ENCODE data around the gene PROM2.

PROM2 gene

DNA sequence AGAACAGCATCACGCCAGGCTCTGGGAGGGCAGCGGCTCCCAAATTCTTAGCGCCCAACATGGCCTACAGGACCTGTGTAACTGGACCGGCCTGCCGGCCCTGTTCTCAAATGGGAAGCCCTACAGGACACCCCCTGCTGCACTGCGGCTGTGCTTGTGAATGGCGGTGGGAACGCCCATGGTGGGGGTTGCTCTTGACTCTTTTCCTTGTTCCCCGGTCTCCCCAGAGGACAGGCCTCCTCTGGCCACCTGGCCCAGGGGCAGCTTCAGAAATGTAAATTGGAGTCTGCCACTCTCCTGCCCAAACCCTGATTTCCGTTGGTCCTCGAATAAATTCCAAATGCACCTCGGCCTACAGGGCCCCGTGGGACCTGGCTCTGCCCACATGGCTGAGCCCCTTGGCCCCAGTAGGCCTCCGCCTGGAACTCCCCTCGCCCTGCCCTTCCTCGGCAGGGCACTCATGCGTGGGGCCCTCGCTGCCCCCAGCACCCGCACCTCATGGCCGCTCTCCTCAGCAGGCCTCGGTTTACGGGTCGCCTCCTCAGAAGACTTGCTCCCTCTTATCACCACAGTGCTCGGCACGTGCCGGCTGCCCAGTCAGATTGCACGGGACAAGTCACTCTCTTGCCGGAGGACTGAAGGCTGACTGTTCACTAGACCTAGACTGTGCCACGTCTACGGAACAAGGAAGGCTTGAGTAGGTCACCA, 52.3 kb downstream of the PROM2 start:
- TF ChIP-seq, protein P1, sequence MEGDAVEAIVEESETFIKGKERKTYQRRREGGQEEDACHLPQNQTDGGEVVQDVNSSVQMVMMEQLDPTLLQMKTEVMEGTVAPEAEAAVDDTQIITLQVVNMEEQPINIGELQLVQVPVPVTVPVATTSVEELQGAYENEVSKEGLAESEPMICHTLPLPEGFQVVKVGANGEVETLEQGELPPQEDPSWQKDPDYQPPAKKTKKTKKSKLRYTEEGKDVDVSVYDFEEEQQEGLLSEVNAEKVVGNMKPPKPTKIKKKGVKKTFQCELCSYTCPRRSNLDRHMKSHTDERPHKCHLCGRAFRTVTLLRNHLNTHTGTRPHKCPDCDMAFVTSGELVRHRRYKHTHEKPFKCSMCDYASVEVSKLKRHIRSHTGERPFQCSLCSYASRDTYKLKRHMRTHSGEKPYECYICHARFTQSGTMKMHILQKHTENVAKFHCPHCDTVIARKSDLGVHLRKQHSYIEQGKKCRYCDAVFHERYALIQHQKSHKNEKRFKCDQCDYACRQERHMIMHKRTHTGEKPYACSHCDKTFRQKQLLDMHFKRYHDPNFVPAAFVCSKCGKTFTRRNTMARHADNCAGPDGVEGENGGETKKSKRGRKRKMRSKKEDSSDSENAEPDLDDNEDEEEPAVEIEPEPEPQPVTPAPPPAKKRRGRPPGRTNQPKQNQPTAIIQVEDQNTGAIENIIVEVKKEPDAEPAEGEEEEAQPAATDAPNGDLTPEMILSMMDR (IDR thresholded peaks at IDR 0.05; ENCODE audit: extremely low read depth, missing control alignments): no peak
- DNase-seq (ENCODE audit: low spot score): no peak

- DNase-seq (ENCODE audit: low spot score): no peak
- TF ChIP-seq, protein P1 (IDR thresholded peaks at IDR 0.05; ENCODE audit: extremely low read depth, missing control alignments): no peak
Measured at GRCh38 chr2:95327861-95328260, 53.6 kb downstream of the PROM2 start.

- TF ChIP-seq, protein P1 (IDR thresholded peaks at IDR 0.05; ENCODE audit: extremely low read depth, missing control alignments): no peak
- no peak for DNase-seq (ENCODE audit: low spot score)
Measured at GRCh38 chr2:95328358-95329125, 54.3 kb downstream of the PROM2 start.

GRCh38 chr2:95329401-95329800, 55.2 kb downstream of the PROM2 start:
- TF ChIP-seq, protein P1 (IDR thresholded peaks at IDR 0.05; ENCODE audit: extremely low read depth, missing control alignments): no peak
- no peak for DNase-seq (ENCODE audit: low spot score)

- TF ChIP-seq, protein P1 (IDR thresholded peaks at IDR 0.05; ENCODE audit: extremely low read depth, missing control alignments): no peak
- DNase-seq (ENCODE audit: low spot score): no peak
Measured at GRCh38 chr2:95329891-95330793, 55.9 kb downstream of the PROM2 start.

DNA sequence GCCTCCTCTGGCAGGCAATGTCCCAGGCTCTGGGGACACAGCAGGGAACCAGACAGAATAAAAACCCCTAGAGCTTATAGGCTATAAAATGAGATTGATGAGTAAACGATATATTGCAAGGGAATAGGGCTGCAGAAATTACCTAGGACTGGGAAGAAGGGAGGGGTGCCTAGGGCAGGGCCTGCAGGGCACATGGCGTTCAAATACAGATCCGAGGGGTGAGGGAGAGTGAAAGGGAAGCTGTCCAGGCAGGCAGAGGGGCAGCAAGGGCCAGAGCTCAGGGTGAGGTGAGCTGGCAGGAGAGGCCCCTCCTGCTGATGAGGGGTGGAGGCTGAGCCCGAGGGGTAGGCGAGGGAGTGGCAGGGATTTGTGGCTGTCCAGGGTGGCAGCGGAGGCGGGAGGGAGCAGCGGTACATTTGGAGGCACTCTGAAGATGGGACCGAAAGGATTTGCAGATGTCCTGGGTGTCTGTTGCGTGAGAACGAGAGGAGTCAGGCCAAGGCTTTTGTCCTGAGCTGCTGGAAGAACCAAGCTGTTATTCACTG, 56.6 kb downstream of the PROM2 start:
- TF ChIP-seq, protein P1 (IDR thresholded peaks at IDR 0.05; ENCODE audit: extremely low read depth, missing control alignments): no peak
- no peak for DNase-seq (ENCODE audit: low spot score)

Measured in GM20000 (cell line).